Right lobe of liver (tissue), 4 donors: ENCODE results near the gene CSH2.

Source experiments
- POLR2A ChIP-seq: fragments of 450-650 bp; IDR thresholded peaks from one replicate; pipeline ENCODE4 v1.6.1; 2017; ENCODE audit warnings: antibody characterized with exemption, mild to moderate bottlenecking
- TF ChIP-seq, protein P1 (sequence below), 4 donors: fragments of 200-600 bp in 3 of 4; fragments of 450-650 bp in 1 of 4; IDR thresholded peaks; one replicate each; pipeline versions ENCODE4 v1.5.1 to v1.8.0; 2016 to 2022; ENCODE audit warnings: antibody characterized with exemption in 4 of 4, mild to moderate bottlenecking in 2 of 4
- donor health status: DM: no; HTN: no; CAD: no.
- donor health status: DM: no; HTN: no; CAD: no.
- donor health status: DM: no; HTN: yes; CAD: no.

- TF ChIP-seq, protein P1, sequence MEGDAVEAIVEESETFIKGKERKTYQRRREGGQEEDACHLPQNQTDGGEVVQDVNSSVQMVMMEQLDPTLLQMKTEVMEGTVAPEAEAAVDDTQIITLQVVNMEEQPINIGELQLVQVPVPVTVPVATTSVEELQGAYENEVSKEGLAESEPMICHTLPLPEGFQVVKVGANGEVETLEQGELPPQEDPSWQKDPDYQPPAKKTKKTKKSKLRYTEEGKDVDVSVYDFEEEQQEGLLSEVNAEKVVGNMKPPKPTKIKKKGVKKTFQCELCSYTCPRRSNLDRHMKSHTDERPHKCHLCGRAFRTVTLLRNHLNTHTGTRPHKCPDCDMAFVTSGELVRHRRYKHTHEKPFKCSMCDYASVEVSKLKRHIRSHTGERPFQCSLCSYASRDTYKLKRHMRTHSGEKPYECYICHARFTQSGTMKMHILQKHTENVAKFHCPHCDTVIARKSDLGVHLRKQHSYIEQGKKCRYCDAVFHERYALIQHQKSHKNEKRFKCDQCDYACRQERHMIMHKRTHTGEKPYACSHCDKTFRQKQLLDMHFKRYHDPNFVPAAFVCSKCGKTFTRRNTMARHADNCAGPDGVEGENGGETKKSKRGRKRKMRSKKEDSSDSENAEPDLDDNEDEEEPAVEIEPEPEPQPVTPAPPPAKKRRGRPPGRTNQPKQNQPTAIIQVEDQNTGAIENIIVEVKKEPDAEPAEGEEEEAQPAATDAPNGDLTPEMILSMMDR (IDR thresholded peaks at IDR 0.05): no peak
- TF ChIP-seq POLR2A: no peak
Measured at GRCh38 chr17:63830278-63830677, 43.2 kb downstream of the CSH2 start.
